ENCODE results near the gene IQSEC1. TPM values are rescaled to one million over a fixed set of nuclear protein-coding genes. Genes with fewer than 3 reads are reported as not detected.

The IQSEC1 gene
- total and polyA plus RNA-seq, 2 of the 8 experiments (the other 6 are each of a cell fraction or from before 2014, with no cell fraction given) = 6.8 to 28.8 TPM

GRCh38 chr3:12995389-12996180 is 77.6 kb downstream of the IQSEC1 start:
- Histone ChIP-seq H3K23me2 (ENCODE audit: low read depth, low read length) (peaks cover 16% of the 10 kb centered on the region; the same call in 1 of the 2 replicates), H2AK5ac (ENCODE audit: low read depth, low read length) (0 out of 2 replicates have a peak overlapping the region, but pooled peaks have one; percentile 8), H3K4me3 (ENCODE audit: extremely low read depth in 1 of 4, insufficient read depth in 2 of 4, low read depth in 3 of 4, low read length in 4 of 4) (0 out of 8 replicates have a peak overlapping the region, but pooled peaks of 1 of the 4 experiments have one; percentile 63), H3K4me2 (ENCODE audit: insufficient read depth in 1 of 2, low read depth in 2 of 2, low read length in 2 of 2) (peak overlapping the region in 1 of 2 experiments; percentile 71; a peak in 2 of 4 replicates), H2BK15ac (ENCODE audit: low read length) (peak overlapping the region; percentile 84; the same call in 1 of the 2 replicates), H3K36me3 (ENCODE audit: control insufficient read depth in 2 of 4, insufficient read depth in 4 of 4, low read length in 3 of 4) (no peaks in the 10 kb centered on the region), H2BK12ac (ENCODE audit: low read depth, low read length) (peak overlapping the region; percentile 1; the same call in 1 of the 2 replicates), H3K27me3 (replicated peaks in 1 of 4; ENCODE audit: control insufficient read depth in 3 of 4, extremely low read depth in 1 of 4, insufficient read depth in 3 of 4, low read length in 3 of 4) (peaks cover 0 to 12% (median 8%) of the 10 kb centered on the region in 4 experiments; a peak in 3 of 7 replicates), H3K4ac (replicated peaks; ENCODE audit: insufficient read length, low read depth, low read length) (no peak overlapping the region), H3K9me3 (ENCODE audit: insufficient read depth in 2 of 2, low read depth in 1 of 2, low read length in 1 of 2) (no peaks in the 10 kb centered on the region), H3K56ac (replicated peaks; ENCODE audit: insufficient read length, low read depth, low read length) (no peak overlapping the region), H4K91ac (replicated peaks; ENCODE audit: insufficient read length, low read length) (no peak overlapping the region), H3K14ac (ENCODE audit: insufficient read length) (no peak overlapping the region), H3K9ac (replicated peaks in 1 of 4; ENCODE audit: extremely low read depth in 1 of 4, low read depth in 3 of 4, low read length in 3 of 4) (no peak overlapping the region; a peak in 1 of 7 replicates), H4K5ac (ENCODE audit: insufficient read length, low read depth, low read length) (no peak overlapping the region), H2BK120ac (replicated peaks; ENCODE audit: low read depth, low read length) (no peak overlapping the region), H3K79me2 (ENCODE audit: control insufficient read depth in 1 of 2, insufficient read depth in 2 of 2, low read length in 2 of 2) (no peaks in the 10 kb centered on the region), H2BK5ac (ENCODE audit: low read depth, low read length) (no peak overlapping the region; the same call in 1 of the 2 replicates), H3K79me1 (ENCODE audit: low read depth, low read length) (no peaks in the 10 kb centered on the region), H4K20me1 (replicated peaks in 1 of 2; ENCODE audit: control insufficient read depth in 1 of 2, insufficient read depth in 2 of 2, low read length in 2 of 2) (peaks cover 2 to 5% of the 10 kb centered on the region in 2 experiments), H4K8ac (ENCODE audit: extremely low read depth, insufficient read depth, low read length) (no peak overlapping the region), H2BK20ac (ENCODE audit: low read length) (0 out of 2 replicates have a peak overlapping the region, but pooled peaks have one; percentile 6), H3K18ac (ENCODE audit: extremely low read depth, low read length) (no peak overlapping the region), H2AFZ (ENCODE audit: low read length) (peak overlapping the region; percentile 37; the same call in 1 of the 2 replicates), H3K4me1 (replicated peaks in 1 of 4; ENCODE audit: control insufficient read depth in 3 of 4, insufficient read depth in 4 of 4, low read length in 3 of 4) (peaks cover 0 to 14% (median 10%) of the 10 kb centered on the region in 4 experiments; a peak in 6 of 7 replicates), H3K23ac (ENCODE audit: insufficient read length) (no peak overlapping the region), H3K27ac (ENCODE audit: low read depth, low read length) (no peak overlapping the region)
- FAIRE-seq (no peak), DNase-seq (ENCODE audit: low read depth in 1 of 2, low spot score in 2 of 2) (no peak)
- POLR2A ChIA-PET (ENCODE audit: partially characterized antibody) = interaction anchor here (0.7 to 3.7 kb wide), 8 partner anchors 8 to 44 kb away, joined by 3 to 15 read pairs (median 4); no protein-coding TSS in a partner anchor
- WGBS, 2 experiments (ENCODE audit: extremely low coverage in 1 of 2, insufficient coverage in 1 of 2, insufficient read length in 1 of 2, insufficient replicate concordance in 2 of 2, low coverage in 1 of 2, low lambda C conversion rate in 2 of 2, missing lambda C conversion rate in 1 of 2) = 88% methylated on average over 9 of the region's 10 CpGs; no CpG with 5 or more reads in 1 of the 2 experiments
- CTCF ChIA-PET (ENCODE audit: partially characterized antibody) = interaction anchor here (0.6 to 6.3 kb wide), 22 partner anchors 10 to 290 kb away, joined by 3 to 73 read pairs (median 4); no protein-coding TSS in a partner anchor
- no peak for TF ChIP-seq TAF1 (IDR thresholded peaks at IDR 0.05; ENCODE audit: low read depth, low read length)
- no peak for TF ChIP-seq SIRT6 (IDR thresholded peaks at IDR 0.05; ENCODE audit: low read length)
- no peak for TF ChIP-seq CTCF (IDR thresholded peaks at IDR 0.05; ENCODE audit: control extremely low read depth in 1 of 3, insufficient read depth in 1 of 3, low read depth in 1 of 3, low read length in 3 of 3)
- TF ChIP-seq, protein P1, sequence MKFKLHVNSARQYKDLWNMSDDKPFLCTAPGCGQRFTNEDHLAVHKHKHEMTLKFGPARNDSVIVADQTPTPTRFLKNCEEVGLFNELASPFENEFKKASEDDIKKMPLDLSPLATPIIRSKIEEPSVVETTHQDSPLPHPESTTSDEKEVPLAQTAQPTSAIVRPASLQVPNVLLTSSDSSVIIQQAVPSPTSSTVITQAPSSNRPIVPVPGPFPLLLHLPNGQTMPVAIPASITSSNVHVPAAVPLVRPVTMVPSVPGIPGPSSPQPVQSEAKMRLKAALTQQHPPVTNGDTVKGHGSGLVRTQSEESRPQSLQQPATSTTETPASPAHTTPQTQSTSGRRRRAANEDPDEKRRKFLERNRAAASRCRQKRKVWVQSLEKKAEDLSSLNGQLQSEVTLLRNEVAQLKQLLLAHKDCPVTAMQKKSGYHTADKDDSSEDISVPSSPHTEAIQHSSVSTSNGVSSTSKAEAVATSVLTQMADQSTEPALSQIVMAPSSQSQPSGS (IDR thresholded peaks at IDR 0.05; ENCODE audit: low read length) = no peak
- no peak for TF ChIP-seq EZH2 (IDR thresholded peaks at IDR 0.05; ENCODE audit: low read depth, low read length, severe bottlenecking)
